ENCODE measurements around the gene PKIB.

PKIB gene

GRCh38 chr6:122660296-122660695 is 50.1 kb downstream of the PKIB start:
- H3K4me3 ChIP-seq (ENCODE audit: low read length) = no peak overlapping the region
- no peak for TF ChIP-seq CTCF (conservative IDR thresholded peaks at IDR 0.05; ENCODE audit: low read length)
- no peak for DNase-seq (ENCODE audit: low read depth)

GRCh38 chr6:122663981-122664380 is 53.8 kb downstream of the PKIB start:
- TF ChIP-seq CTCF (conservative IDR thresholded peaks at IDR 0.05; ENCODE audit: low read length) = no peak
- DNase-seq (ENCODE audit: low read depth) = no peak
- no peak overlapping the region for H3K4me3 ChIP-seq (ENCODE audit: low read length)

GRCh38 chr6:122665929-122666328 is 55.7 kb downstream of the PKIB start:
- no peak for TF ChIP-seq CTCF (conservative IDR thresholded peaks at IDR 0.05; ENCODE audit: low read length)
- no peak overlapping the region for H3K4me3 ChIP-seq (ENCODE audit: low read length)
- no peak for DNase-seq (ENCODE audit: low read depth)

- TF ChIP-seq CTCF (conservative IDR thresholded peaks at IDR 0.05; ENCODE audit: low read length) = no peak
- DNase-seq (ENCODE audit: low read depth) = no peak
- no peak overlapping the region for H3K4me3 ChIP-seq (ENCODE audit: low read length)
Observed at GRCh38 chr6:122666418-122666817, 56.2 kb downstream of the PKIB start.

GRCh38 chr6:122669418-122669817 is 59.2 kb downstream of the PKIB start:
- TF ChIP-seq CTCF (conservative IDR thresholded peaks at IDR 0.05; ENCODE audit: low read length) = no peak

GRCh38 chr6:122669868-122670267 is 59.7 kb downstream of the PKIB start:
- no peak overlapping the region for H3K4me3 ChIP-seq (ENCODE audit: low read length)
- TF ChIP-seq CTCF (conservative IDR thresholded peaks at IDR 0.05; ENCODE audit: low read length) = no peak
- no peak for DNase-seq (ENCODE audit: low read depth)

More at GRCh38 chr6:122669418-122669817, 59.2 kb downstream of the PKIB start:
- H3K4me3 ChIP-seq (ENCODE audit: low read length) = no peak overlapping the region
- DNase-seq (ENCODE audit: low read depth) = no peak

- no peak overlapping the region for H3K4me3 ChIP-seq (ENCODE audit: low read length)
- DNase-seq (ENCODE audit: low read depth) = no peak
- no peak for TF ChIP-seq CTCF (conservative IDR thresholded peaks at IDR 0.05; ENCODE audit: low read length)
Observed at GRCh38 chr6:122671251-122671650, 61.0 kb downstream of the PKIB start.

Measured in AG10803 (cell line).